ENCODE measurements around the gene PAX9.
A peak's percentile ranks its signal among the peaks of the same experiment; 100 is the strongest.

Gene PAX9

DNA sequence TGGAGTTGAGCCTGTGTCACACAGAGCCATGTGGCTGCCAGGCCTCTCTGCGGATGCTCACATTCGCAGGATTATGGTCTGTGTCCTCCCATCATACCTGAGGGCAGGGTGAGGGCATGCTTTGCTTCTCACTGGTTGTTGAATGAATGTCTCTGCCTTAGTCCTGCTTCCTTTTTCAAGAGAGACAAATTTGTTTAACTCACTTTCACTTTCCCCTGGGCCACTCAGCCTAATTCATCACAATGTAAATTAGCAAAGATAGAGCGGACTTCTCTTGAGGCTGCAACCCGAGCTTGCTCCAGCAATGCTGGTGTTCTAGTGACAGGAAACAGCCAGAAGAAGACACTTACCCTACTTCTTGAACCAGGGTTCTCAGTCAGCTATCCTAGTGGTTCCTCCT lies 35.5 kb upstream of the PAX9 start:
- no peak overlapping the region for H3K4me3 ChIP-seq (replicated peaks; ENCODE audit: low read depth, low read length)
- no peak for TF ChIP-seq CTCF (IDR thresholded peaks at IDR 0.05; ENCODE audit: low read length, missing control alignments)
- DNase-seq (ENCODE audit: low read depth), result no peak

DNA sequence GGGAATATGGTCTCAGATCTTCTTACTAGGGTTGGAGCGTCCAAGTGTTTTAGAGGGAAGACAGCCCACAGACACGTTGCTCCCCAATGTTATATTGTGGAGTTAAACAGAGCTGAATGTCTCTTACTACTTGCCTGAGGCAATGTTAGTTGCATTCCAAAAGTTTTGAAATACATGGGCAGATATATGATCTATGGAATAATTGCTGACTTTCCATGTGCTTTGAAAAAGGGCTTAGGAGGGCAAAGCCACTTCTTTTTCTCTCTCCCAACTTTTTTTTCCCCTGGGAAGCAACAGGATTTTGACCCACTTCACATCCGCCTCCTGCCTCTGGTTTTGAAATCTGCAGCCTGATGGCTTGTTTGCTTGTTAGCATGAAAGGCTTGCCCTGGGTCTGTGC lies 33.7 kb upstream of the PAX9 start:
- no peak overlapping the region for H3K4me3 ChIP-seq (replicated peaks; ENCODE audit: low read depth, low read length)
- DNase-seq (ENCODE audit: low read depth), result no peak
- no peak for TF ChIP-seq CTCF (IDR thresholded peaks at IDR 0.05; ENCODE audit: low read length, missing control alignments)

- DNase-seq (ENCODE audit: low read depth), result no peak
- no peak for TF ChIP-seq CTCF (IDR thresholded peaks at IDR 0.05; ENCODE audit: low read length, missing control alignments)
- no peak overlapping the region for H3K4me3 ChIP-seq (replicated peaks; ENCODE audit: low read depth, low read length)
Measured at GRCh38 chr14:36633580-36633979, 28.1 kb upstream of the PAX9 start.

DNA sequence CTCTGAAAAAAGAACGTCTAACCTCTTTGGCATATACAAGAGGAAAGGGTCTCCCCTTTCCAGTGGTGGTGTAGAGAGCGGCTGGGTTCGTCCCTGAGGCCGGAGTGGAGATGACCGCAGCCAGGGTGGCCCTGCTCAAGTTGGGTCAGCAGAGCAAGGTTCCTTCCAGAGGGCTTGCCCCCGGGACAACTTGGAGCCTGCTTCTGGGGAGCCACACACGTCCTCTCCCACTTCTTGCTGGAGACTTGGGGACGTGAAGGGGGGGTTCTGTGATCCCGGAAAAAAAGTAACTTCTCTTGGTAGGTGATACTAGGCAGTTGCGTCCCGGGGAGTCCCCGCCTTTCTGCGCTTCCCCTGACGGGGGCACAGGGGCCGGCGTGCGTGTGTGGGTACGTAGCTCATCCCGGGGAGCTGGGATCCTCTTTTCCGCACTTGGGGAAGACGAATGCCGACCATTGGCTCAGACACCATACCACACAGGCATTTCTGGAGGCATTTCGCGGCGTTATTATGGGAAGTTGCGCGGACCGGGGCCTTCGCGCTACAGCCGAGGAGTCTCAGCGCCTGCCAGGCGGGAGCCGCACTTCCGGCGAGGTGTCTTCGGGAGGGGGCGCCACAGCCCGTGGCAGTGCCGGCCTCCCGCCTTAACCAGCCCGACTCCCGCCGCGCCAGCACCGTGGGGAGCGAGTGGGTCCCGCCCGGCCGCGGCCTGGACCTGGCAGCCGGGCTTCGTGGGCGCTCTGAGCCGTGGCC lies 14.8 kb upstream of the PAX9 start:
- no peak for TF ChIP-seq CTCF (IDR thresholded peaks at IDR 0.05; ENCODE audit: low read length, missing control alignments)
- H3K4me3 ChIP-seq (replicated peaks; ENCODE audit: low read depth, low read length), result no peak overlapping the region
- no peak for DNase-seq (ENCODE audit: low read depth)

DNA sequence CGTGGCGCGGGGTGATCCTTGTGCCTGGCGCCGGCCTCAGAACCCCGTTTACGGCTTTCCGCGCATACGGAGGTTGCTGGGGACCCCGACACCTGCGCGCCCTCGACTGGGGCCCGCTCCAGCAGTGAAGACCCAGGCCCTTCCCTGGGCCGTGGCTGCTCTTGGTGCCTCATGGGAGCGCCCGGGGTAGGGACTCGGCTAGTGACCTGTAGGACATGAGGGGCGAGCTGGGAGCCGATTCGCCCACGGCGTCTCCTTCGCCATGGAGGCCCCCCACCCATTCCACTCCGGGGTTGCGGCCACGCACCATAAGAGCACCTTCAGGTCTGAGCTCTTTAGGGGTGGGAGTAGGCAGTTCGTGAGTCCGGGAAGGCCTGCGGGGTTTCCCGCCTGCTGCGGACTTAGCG lies 14.2 kb upstream of the PAX9 start:
- TF ChIP-seq CTCF (IDR thresholded peaks at IDR 0.05; ENCODE audit: low read length, missing control alignments), result no peak
- H3K4me3 ChIP-seq (replicated peaks; ENCODE audit: low read depth, low read length), result no peak overlapping the region
- no peak for DNase-seq (ENCODE audit: low read depth)

DNA sequence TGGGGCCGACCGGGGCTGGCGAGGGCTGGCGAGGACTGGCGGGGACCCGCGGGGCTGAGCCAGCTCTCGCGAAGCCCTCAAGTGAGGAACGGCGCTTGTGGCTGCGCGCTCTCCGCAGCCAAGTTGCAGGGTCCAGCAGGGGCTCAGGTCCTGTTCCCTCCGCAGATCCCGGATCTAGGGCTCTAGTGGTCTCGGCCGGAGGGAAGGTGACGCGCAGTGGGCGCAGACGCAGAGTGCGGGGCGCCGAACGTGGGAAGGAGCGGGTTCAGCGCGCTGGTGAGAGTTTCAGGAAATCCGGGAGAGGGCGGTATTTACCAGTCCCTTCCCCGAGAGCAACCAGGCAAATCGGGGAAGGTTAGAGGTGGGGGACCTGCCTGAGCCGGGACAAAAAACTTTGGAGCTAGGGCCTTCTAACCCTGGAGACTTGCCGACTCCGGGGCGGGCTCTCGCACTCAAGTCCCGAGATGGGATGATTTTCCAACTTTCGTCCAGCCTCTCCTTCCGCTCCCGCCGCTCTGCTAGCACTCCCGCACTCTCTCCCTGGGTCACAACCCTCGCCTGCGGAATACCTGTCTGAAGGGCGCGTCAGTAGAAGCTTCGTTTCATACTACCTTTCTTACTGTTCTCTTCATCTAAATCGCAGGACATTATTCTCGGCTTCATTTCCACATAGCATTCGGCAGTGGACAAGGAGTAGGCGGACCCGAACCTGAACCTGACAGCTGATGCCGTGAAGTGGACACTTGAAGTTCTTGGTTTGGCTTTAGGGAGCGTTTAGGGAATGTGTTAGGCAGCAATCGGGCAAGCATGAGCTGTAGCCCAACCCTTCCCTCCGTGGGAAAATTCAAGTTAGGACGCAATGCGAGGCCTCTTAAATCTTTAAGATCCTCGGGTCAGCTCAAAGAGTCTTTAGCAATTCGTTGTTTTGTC lies 13.6 kb upstream of the PAX9 start:
- DNase-seq (ENCODE audit: low read depth), result peak; percentile 14
- TF ChIP-seq CTCF (IDR thresholded peaks at IDR 0.05; ENCODE audit: low read length, missing control alignments), result no peak
- no peak overlapping the region for H3K4me3 ChIP-seq (replicated peaks; ENCODE audit: low read depth, low read length)
